ENCODE results near the gene KIF1B. TPM values are rescaled to one million over a fixed set of nuclear protein-coding genes. Genes with fewer than 3 reads are reported as not detected.

KIF1B gene
- total and polyA plus RNA-seq, 8 donors = 4.0 to 82.2 (median 26.3) TPM

DNA sequence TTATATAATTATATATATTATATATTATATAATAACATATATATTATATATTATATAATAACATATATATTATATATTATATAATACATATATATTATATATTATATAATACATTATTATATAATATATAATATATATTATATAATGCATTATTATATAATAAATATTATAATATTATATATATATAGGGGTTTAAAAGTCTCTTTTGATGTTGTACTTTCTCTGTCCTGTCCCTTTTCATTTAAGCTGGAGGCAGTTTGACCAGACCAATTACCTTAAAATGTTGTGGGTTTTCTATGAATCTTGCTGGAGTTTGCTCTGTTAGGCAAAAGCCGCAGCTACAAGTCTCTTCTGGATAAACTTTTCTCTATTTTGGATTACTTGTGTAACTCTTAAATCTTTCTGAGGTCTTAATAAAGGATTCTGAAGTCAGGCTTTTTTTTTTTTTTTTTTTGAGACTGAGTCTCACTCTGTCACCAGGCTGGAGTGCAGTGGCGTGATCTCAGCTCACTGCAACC lies 22.2 kb upstream of the KIF1B start:
- no peak overlapping the region for H3K27ac ChIP-seq
- no peaks in the 10 kb centered on the region for H3K4me1 ChIP-seq
- intact Hi-C loops (cut with DNase I; ENCODE audit: low total_unique reads) = no loop called here
- WGBS, 5 donors = 91 to 100% (median 97%) methylated on average over 2 of the region's 2 CpGs
- H3K9me3 ChIP-seq = no peaks in the 10 kb centered on the region
- no peak overlapping the region for H3K4me3 ChIP-seq
- no peaks in the 10 kb centered on the region for H3K36me3 ChIP-seq
- TF ChIP-seq CTCF (IDR thresholded peaks at IDR 0.05) = no peak
- TF ChIP-seq POLR2AphosphoS5 (IDR thresholded peaks at IDR 0.05) = no peak
- no peak for TF ChIP-seq EP300 (IDR thresholded peaks at IDR 0.05)
- no peak for TF ChIP-seq POLR2A (IDR thresholded peaks at IDR 0.05)
- no peaks in the 10 kb centered on the region for H3K27me3 ChIP-seq
- DNase-seq = no peak

- no peak for DNase-seq
Measured at GRCh38 chr1:10189659-10190058, 20.7 kb upstream of the KIF1B start.

GRCh38 chr1:10192263-10192662 lies 18.1 kb upstream of the KIF1B start:
- H3K27ac ChIP-seq = no peak overlapping the region
- H3K27me3 ChIP-seq = no peaks in the 10 kb centered on the region
- no peak overlapping the region for H3K4me3 ChIP-seq
- intact Hi-C loops (cut with DNase I; ENCODE audit: low total_unique reads) = no loop called here
- H3K4me1 ChIP-seq = peaks cover 0 to 9% (median 0%) of the 10 kb centered on the region in 4 donors
- no peak for DNase-seq
- no peaks in the 10 kb centered on the region for H3K36me3 ChIP-seq
- TF ChIP-seq POLR2AphosphoS5 (IDR thresholded peaks at IDR 0.05) = no peak
- TF ChIP-seq CTCF (IDR thresholded peaks at IDR 0.05) = no peak
- no peak for TF ChIP-seq EP300 (IDR thresholded peaks at IDR 0.05)
- TF ChIP-seq POLR2A (IDR thresholded peaks at IDR 0.05) = no peak
- WGBS, 5 donors = 79 to 85% (median 81%) methylated on average over 5 of the region's 5 CpGs
- no peaks in the 10 kb centered on the region for H3K9me3 ChIP-seq

More at GRCh38 chr1:10189659-10190058, 20.7 kb upstream of the KIF1B start:
- WGBS, 5 donors = 42 to 63% (median 54%) methylated on average over 4 of the region's 4 CpGs
- peaks cover 0 to 4% (median 0%) of the 10 kb centered on the region in 4 donors for H3K4me1 ChIP-seq
- H3K27ac ChIP-seq = no peak overlapping the region
- H3K36me3 ChIP-seq = no peaks in the 10 kb centered on the region
- intact Hi-C loops (cut with DNase I; ENCODE audit: low total_unique reads) = no loop called here
- no peak overlapping the region for H3K4me3 ChIP-seq
- H3K27me3 ChIP-seq = no peaks in the 10 kb centered on the region
- TF ChIP-seq EP300 (IDR thresholded peaks at IDR 0.05) (no peak), POLR2A (IDR thresholded peaks at IDR 0.05) (no peak), CTCF (IDR thresholded peaks at IDR 0.05) (no peak), POLR2AphosphoS5 (IDR thresholded peaks at IDR 0.05) (no peak)
- H3K9me3 ChIP-seq = no peaks in the 10 kb centered on the region

DNA sequence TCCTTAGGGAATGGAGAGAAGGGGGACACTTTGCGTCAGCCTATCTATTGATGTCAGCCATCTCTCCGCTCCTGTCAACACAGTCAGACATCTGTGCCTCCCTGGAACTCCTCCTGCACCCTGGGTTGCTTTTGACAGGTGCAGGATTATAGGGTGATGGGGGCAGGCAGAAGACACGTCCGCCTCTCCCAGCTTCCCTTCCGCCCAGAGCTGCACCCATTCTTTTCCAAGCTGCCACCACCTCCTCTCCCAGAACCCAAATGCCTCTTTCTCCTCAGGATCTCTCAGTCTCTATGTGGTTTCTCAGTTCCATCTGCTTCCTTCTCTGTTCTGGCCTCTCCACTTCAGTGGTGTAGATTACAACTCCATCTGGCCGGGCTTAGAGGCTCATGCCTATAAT lies 17.1 kb upstream of the KIF1B start:
- 67 to 80% (median 75%) methylated on average over 6 of the region's 6 CpGs for WGBS, 5 donors
- H3K9me3 ChIP-seq = no peaks in the 10 kb centered on the region
- no peaks in the 10 kb centered on the region for H3K27me3 ChIP-seq
- intact Hi-C loops (cut with DNase I; ENCODE audit: low total_unique reads) = no loop called here
- H3K4me1 ChIP-seq = peaks cover 0 to 9% (median 0%) of the 10 kb centered on the region in 4 donors
- H3K4me3 ChIP-seq = no peak overlapping the region
- DNase-seq = no peak
- H3K27ac ChIP-seq = no peak overlapping the region
- no peak for TF ChIP-seq EP300 (IDR thresholded peaks at IDR 0.05)
- no peak for TF ChIP-seq CTCF (IDR thresholded peaks at IDR 0.05)
- no peak for TF ChIP-seq POLR2AphosphoS5 (IDR thresholded peaks at IDR 0.05)
- no peak for TF ChIP-seq POLR2A (IDR thresholded peaks at IDR 0.05)
- no peaks in the 10 kb centered on the region for H3K36me3 ChIP-seq
